ENCODE measurements around the gene TGIF2. TPM values are rescaled to one million over a fixed set of nuclear protein-coding genes. Genes with fewer than 3 reads are reported as not detected.

Gene TGIF2
- total and polyA plus RNA-seq, 9 of the 15 experiments (the other 6 are each of a cell fraction or from before 2014, with no cell fraction given) = 6.8 to 27.8 (median 15.7) TPM

DNA sequence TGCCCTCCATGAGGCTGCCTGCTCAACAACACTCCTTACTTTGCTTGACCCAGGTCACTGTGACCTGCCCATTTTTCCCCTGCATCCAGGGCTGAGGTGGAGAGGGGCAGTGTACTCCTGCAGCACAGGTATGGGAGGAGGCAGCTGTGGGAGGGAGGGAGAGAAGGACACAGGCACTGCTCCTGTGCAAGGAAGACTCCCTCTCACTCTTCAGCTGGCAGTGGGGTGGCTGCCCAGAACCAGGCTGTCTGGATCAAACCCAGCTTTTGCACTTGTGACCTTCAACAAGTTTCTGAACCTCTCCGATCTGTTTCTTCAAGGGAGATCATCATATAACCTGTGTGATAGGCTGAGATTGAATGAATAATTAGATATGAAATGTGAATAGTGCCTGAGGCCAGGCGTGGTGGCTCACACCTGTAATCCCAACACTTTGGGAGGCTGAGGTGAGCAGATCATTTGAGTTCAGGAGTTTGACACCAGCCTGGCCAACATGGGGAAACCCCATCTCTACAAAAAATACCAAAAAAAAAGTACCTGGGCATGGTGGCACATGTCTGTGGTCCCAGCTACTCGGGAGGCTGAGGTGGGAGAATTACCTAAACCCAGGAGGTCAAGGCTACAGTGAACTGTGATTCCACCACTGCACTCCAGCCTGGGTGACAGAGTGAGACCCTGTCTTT is 14.1 kb downstream of the TGIF2 start:
- Histone ChIP-seq H3K27me3 (ENCODE audit: control insufficient read depth in 2 of 2, insufficient read depth in 2 of 2, low read length in 2 of 2) (no peaks in the 10 kb centered on the region), H4K20me1 (replicated peaks; ENCODE audit: control insufficient read depth, insufficient read depth, low read length) (peaks cover 8% of the 10 kb centered on the region), H3K79me2 (ENCODE audit: control insufficient read depth, insufficient read depth, low read length) (no peaks in the 10 kb centered on the region), H3K27ac (ENCODE audit: extremely low read depth, low read depth, low read length) (no peak overlapping the region), H3K4me3 (no peak overlapping the region), H3K9me1 (ENCODE audit: control insufficient read depth, insufficient read depth, low read length) (peaks cover 3% of the 10 kb centered on the region), H3K9me3 (replicated peaks; ENCODE audit: control insufficient read depth, insufficient read depth, low read depth, low read length) (no peaks in the 10 kb centered on the region), H3K4me1 (replicated peaks in 1 of 2; ENCODE audit: control insufficient read depth in 2 of 2, insufficient read depth in 2 of 2, low read length in 2 of 2) (peaks cover 7 to 11% of the 10 kb centered on the region in 2 experiments), H2AFZ (ENCODE audit: low read depth, low read length) (no peak overlapping the region), H3K36me3 (ENCODE audit: control insufficient read depth, insufficient read depth, low read length) (peaks cover 18% of the 10 kb centered on the region; the same call in 2 of the 3 replicates), H3K9ac (ENCODE audit: insufficient read depth in 1 of 2, low read depth in 2 of 2, low read length in 2 of 2) (no peak overlapping the region), H3K4me2 (ENCODE audit: insufficient read depth, low read length) (no peak overlapping the region)
- DNase-seq (ENCODE audit: extremely low read depth in 1 of 4, low spot score in 3 of 4) = no peak
- ATAC-seq = no peak
- no peak for FAIRE-seq
- CTCF ChIA-PET (ENCODE audit: low intra/inter-chr PET ratio) = no interaction called here
- intact Hi-C loops (cut with micrococcal nuclease) (no loop called here), in situ Hi-C loops (cut with MboI) (no loop called here)
- POLR2A ChIA-PET = interaction anchor here (1.5 to 3.4 kb wide), 3 partner anchors 12 to 18 kb away, joined by 4 to 18 read pairs (median 5); partner anchors contain the start of gene RAB5IF
- 75% methylated on average over 3 of the region's 3 CpGs for WGBS (ENCODE audit: insufficient coverage, low coverage, missing lambda C conversion rate)
- BruUV-seq (replicated peaks) = no TSS peak
- TF ChIP-seq POLR2H (tag; IDR thresholded peaks at IDR 0.05; ENCODE audit: low read depth) (no peak), ZC3H8 (IDR thresholded peaks at IDR 0.05) (no peak), ZNF140 (CRISPR knock-in tag; IDR thresholded peaks at IDR 0.05) (no peak), RCOR1 (IDR thresholded peaks at IDR 0.05; ENCODE audit: borderline replicate concordance in 1 of 2, low read depth in 2 of 2, low read length in 2 of 2) (no peak), MCM7 (IDR thresholded peaks at IDR 0.05) (no peak), PHF21A (IDR thresholded peaks at IDR 0.05; ENCODE audit: borderline replicate concordance, low read depth) (no peak), ZNF77 (CRISPR knock-in tag; IDR thresholded peaks at IDR 0.05) (no peak)
- TF ChIP-seq, protein P1, sequence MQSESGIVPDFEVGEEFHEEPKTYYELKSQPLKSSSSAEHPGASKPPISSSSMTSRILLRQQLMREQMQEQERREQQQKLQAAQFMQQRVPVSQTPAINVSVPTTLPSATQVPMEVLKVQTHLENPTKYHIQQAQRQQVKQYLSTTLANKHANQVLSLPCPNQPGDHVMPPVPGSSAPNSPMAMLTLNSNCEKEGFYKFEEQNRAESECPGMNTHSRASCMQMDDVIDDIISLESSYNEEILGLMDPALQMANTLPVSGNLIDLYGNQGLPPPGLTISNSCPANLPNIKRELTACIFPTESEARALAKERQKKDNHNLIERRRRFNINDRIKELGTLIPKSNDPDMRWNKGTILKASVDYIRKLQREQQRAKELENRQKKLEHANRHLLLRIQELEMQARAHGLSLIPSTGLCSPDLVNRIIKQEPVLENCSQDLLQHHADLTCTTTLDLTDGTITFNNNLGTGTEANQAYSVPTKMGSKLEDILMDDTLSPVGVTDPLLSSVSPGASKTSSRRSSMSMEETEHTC (IDR thresholded peaks at IDR 0.05) = no peak
- TF ChIP-seq, protein P2, sequence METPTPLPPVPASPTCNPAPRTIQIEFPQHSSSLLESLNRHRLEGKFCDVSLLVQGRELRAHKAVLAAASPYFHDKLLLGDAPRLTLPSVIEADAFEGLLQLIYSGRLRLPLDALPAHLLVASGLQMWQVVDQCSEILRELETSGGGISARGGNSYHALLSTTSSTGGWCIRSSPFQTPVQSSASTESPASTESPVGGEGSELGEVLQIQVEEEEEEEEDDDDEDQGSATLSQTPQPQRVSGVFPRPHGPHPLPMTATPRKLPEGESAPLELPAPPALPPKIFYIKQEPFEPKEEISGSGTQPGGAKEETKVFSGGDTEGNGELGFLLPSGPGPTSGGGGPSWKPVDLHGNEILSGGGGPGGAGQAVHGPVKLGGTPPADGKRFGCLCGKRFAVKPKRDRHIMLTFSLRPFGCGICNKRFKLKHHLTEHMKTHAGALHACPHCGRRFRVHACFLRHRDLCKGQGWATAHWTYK (CRISPR knock-in tag; IDR thresholded peaks at IDR 0.05) = no peak
- TF ChIP-seq, protein P3, sequence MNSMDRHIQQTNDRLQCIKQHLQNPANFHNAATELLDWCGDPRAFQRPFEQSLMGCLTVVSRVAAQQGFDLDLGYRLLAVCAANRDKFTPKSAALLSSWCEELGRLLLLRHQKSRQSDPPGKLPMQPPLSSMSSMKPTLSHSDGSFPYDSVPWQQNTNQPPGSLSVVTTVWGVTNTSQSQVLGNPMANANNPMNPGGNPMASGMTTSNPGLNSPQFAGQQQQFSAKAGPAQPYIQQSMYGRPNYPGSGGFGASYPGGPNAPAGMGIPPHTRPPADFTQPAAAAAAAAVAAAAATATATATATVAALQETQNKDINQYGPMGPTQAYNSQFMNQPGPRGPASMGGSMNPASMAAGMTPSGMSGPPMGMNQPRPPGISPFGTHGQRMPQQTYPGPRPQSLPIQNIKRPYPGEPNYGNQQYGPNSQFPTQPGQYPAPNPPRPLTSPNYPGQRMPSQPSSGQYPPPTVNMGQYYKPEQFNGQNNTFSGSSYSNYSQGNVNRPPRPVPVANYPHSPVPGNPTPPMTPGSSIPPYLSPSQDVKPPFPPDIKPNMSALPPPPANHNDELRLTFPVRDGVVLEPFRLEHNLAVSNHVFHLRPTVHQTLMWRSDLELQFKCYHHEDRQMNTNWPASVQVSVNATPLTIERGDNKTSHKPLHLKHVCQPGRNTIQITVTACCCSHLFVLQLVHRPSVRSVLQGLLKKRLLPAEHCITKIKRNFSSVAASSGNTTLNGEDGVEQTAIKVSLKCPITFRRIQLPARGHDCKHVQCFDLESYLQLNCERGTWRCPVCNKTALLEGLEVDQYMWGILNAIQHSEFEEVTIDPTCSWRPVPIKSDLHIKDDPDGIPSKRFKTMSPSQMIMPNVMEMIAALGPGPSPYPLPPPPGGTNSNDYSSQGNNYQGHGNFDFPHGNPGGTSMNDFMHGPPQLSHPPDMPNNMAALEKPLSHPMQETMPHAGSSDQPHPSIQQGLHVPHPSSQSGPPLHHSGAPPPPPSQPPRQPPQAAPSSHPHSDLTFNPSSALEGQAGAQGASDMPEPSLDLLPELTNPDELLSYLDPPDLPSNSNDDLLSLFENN (IDR thresholded peaks at IDR 0.05; ENCODE audit: low read depth in 2 of 2, low read length in 2 of 2) = no peak
- TF ChIP-seq, protein P4, sequence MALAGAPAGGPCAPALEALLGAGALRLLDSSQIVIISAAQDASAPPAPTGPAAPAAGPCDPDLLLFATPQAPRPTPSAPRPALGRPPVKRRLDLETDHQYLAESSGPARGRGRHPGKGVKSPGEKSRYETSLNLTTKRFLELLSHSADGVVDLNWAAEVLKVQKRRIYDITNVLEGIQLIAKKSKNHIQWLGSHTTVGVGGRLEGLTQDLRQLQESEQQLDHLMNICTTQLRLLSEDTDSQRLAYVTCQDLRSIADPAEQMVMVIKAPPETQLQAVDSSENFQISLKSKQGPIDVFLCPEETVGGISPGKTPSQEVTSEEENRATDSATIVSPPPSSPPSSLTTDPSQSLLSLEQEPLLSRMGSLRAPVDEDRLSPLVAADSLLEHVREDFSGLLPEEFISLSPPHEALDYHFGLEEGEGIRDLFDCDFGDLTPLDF (CRISPR knock-in tag; IDR thresholded peaks at IDR 0.05) = no peak

Data from K562 (cell line).